Neuronal stem cell (in vitro differentiated cells): ENCODE data around the gene SUPT7L. TPM values are rescaled to one million over a fixed set of nuclear protein-coding genes. Genes with fewer than 3 reads are reported as not detected.

Experiments used
- small RNA-seq: library from polyadenylated mRNA; stranded (forward); fragments of <200 nt; extraction: miRNeasy Mini kit (QIAGEN cat#:217004); gene quantifications from one replicate; pipeline ENCODE3, GENCODE V24; 2013; ENCODE audit not compliant: insufficient read depth

Gene SUPT7L

Small RNAs within 50 kb of the gene (small RNA-seq; reads per million reads assigned to genes)
- not detected for gene RF00340
